SK-N-MC (cell line): Measurements from ENCODE around the gene GANAB.

Source experiments
- DNase-seq: peaks from one replicate; pipeline ENCODE4 v3.0.0-alpha.2; 2011; ENCODE audit warnings: low read depth, low spot score
- H3K27ac ChIP-seq: fragments of 200-600 bp; sonication (generic); 2 replicates; pipeline ENCODE4 v1.5.1; 2016; ENCODE audit warnings: mixed run types
- H3K36me3 ChIP-seq: fragments of 200-600 bp; sonication (generic); 2 replicates; pipeline ENCODE4 v1.6.1; 2017; ENCODE audit warnings: antibody characterized with exemption, low read length, mixed read lengths; ENCODE audit not compliant: insufficient read depth
- H3K4me3 ChIP-seq: fragments of 200-600 bp; sonication (generic); 2 replicates; pipeline ENCODE4 v1.5.1; 2016
- H3K9ac ChIP-seq: fragments of 200-600 bp; sonication (generic); 2 replicates; pipeline ENCODE4 v1.8.0; 2017; ENCODE audit warnings: mixed run types, mixed read lengths; ENCODE audit not compliant: insufficient read length
- H3K9me3 ChIP-seq: fragments of 200-600 bp; sonication (generic); 2 replicates; pipeline ENCODE4 v1.6.1; 2017; ENCODE audit warnings: low read depth, mild to moderate bottlenecking, antibody characterized with exemption, low read length, moderate library complexity, mixed read lengths
- EZH2 ChIP-seq: fragments of 200-600 bp; sonication (generic); IDR thresholded peaks from one replicate; pipeline ENCODE4 v1.6.1; 2017; ENCODE audit warnings: antibody characterized with exemption
- FOXP2 ChIP-seq: optimal IDR thresholded peaks from 2 replicates; pipeline ENCODE3; 2011; ENCODE audit warnings: mild to moderate bottlenecking, moderate library complexity; ENCODE audit not compliant: insufficient read depth; ENCODE audit errors: extremely low read length, control extremely low read depth
- POLR2AphosphoS5 ChIP-seq: IDR thresholded peaks from 2 replicates; pipeline ENCODE4 v1.6.1; 2012; ENCODE audit warnings: mild to moderate bottlenecking, low read depth, low read length, borderline replicate concordance

The GANAB gene

GRCh38 chr11:62647609-62648005 is 1.2 kb upstream of the GANAB start:
- Histone ChIP-seq H3K27ac (no peak overlapping the region), H3K4me3 (no peak overlapping the region), H3K36me3 (peaks cover 32% of the 10 kb centered on the region), H3K9ac (no peak overlapping the region), H3K9me3 (no peaks in the 10 kb centered on the region)
- TF ChIP-seq FOXP2 (no peak), EZH2 (no peak), POLR2AphosphoS5 (no peak)
- DNase-seq: no peak

DNA sequence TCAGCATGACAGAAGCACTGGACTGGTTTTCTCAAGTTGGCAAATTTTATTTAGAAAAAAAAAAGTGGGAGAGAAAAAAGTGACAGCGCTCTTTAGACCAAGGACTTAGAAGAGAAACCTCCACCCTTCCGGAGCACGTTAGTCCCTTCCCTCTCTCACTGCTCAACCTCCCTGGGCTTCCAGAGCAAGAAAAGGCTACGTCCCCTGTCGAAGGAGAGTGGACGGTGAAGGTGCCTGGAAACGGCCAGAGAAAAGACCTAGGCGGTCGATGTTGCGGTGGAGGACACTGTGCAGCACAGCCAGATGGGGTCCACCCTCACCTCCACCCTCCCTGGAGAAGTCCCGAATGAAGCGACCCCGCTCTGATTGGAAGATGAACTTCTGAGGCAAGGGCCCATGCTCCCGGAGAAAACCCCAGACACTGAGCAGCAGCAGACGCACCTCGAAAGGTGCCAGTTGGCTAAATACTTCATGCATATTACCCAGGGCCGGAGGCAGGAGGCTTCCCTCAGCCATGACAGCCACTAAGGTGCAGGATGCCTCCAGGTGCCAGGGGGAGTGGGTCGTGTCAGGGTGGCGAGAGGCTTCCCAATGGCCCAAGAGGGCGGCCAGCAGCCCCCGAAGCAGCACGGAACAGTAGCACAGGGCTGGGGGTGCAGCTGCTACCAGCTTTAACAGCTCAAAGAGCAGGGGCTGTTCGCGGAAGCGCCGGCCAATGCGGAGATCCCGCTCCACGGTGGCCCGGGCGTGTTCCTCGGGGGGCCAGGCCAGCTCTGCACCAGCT is 604 bp upstream of the GANAB start:
- no peak for DNase-seq

DNA sequence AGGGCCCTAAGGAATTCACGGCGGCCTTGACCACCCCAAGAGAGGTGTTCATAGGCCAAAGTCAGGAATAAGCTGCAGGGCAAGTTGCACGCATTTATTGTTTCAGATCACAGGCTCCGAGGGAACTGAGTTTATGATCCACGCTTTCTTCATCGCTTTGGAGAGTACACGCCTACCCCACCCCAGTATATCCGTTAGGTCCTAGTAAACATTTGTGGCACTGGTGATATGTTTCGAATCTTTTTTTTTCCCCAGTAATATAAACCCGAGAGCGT is 805 bp downstream of the GANAB start:
- TF ChIP-seq FOXP2 (no peak), EZH2 (no peak), POLR2AphosphoS5 (no peak)
- Histone ChIP-seq H3K9ac (peak overlapping the region; percentile 96), H3K36me3 (peaks cover 34% of the 10 kb centered on the region), H3K9me3 (no peaks in the 10 kb centered on the region), H3K27ac (peak overlapping the region; percentile 80), H3K4me3 (peak overlapping the region; percentile 98)
- no peak for DNase-seq

More for the DNA sequence above, 604 bp upstream of the GANAB start:
- Histone ChIP-seq H3K4me3 (peak overlapping the region; percentile 41), H3K9ac (no peak overlapping the region), H3K36me3 (peaks cover 34% of the 10 kb centered on the region), H3K27ac (no peak overlapping the region), H3K9me3 (no peaks in the 10 kb centered on the region)
- no peak for TF ChIP-seq EZH2
- no peak for TF ChIP-seq FOXP2
- TF ChIP-seq POLR2AphosphoS5: no peak

- TF ChIP-seq FOXP2 (no peak), EZH2 (no peak), POLR2AphosphoS5 (no peak)
- peaks cover 34% of the 10 kb centered on the region for H3K36me3 ChIP-seq
- no peaks in the 10 kb centered on the region for H3K9me3 ChIP-seq
- no peak overlapping the region for H3K27ac ChIP-seq
- H3K4me3 ChIP-seq: no peak overlapping the region
- no peak for DNase-seq
- no peak overlapping the region for H3K9ac ChIP-seq
Observed at GRCh38 chr11:62644220-62644619, 2.2 kb downstream of the GANAB start.

GRCh38 chr11:62632492-62632891 is 13.9 kb downstream of the GANAB start:
- Histone ChIP-seq H3K9ac (no peak overlapping the region), H3K9me3 (no peaks in the 10 kb centered on the region), H3K4me3 (no peak overlapping the region), H3K27ac (no peak overlapping the region), H3K36me3 (peaks cover 89% of the 10 kb centered on the region)
- TF ChIP-seq FOXP2 (no peak), POLR2AphosphoS5 (no peak), EZH2 (no peak)
- no peak for DNase-seq

- DNase-seq: no peak
- Histone ChIP-seq H3K36me3 (peaks cover 70% of the 10 kb centered on the region), H3K27ac (no peak overlapping the region), H3K4me3 (no peak overlapping the region), H3K9me3 (no peaks in the 10 kb centered on the region), H3K9ac (no peak overlapping the region)
- TF ChIP-seq FOXP2: no peak
- no peak for TF ChIP-seq POLR2AphosphoS5
- no peak for TF ChIP-seq EZH2
Observed at GRCh38 chr11:62627713-62628112, 18.7 kb downstream of the GANAB start.

GRCh38 chr11:62622476-62623089 is 23.8 kb downstream of the GANAB start:
- no peak for TF ChIP-seq POLR2AphosphoS5
- H3K36me3 ChIP-seq: peaks cover 24% of the 10 kb centered on the region
- no peak overlapping the region for H3K9ac ChIP-seq
- no peak for DNase-seq
- H3K27ac ChIP-seq: peak overlapping the region; percentile 92
- H3K9me3 ChIP-seq: no peaks in the 10 kb centered on the region
- peak overlapping the region; percentile 83 for H3K4me3 ChIP-seq

DNA sequence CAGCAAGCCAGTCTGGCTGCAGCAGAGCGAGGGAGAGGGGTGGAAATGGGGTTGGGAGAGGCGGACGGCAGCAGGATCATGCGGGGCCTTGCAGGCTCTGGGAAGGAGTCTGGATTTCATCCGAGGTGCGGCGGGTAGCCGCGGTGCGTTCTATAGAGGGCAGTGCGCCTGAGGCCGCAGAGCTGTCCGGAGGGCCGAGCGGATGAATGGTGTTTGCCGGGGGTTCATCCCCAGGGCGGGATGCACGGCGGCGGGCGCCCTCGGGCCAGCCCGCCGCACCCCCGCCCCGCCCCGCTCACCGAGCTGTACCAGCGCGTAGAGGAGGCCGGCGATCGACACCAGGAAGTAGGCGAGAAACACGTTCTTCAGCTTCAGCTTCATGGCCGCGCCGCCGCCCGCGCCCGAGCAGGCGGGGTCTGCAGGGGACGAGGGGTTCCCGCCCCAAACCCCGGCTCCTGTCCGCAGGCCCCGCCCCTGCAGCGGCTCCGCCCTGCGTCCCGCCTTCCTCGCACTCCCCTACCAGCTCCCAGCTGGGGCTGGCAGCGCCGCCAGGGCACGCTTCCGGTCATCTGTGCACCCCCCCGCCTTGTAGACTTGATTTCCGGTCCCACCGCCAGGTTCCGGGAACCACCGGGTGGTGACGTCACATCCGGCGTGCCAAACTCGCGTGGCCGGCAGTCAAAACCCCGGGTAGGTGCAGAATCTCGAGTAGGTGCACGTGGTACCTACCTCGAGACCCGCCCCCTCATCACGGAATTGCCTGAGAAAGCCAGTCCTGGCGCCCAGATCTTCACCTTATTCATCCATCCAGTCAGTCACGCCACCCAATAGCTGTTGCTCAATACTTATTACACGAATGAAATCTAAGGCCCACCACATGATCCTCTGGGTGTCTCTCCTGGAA is 24.6 kb downstream of the GANAB start, which contains the start of gene B3GAT3:
TSS of gene B3GAT3 (minus strand) at position 420 of the 904 bp plus-strand sequence. CDS start at position 381, 39 bp downstream.
- Histone ChIP-seq H3K27ac (peak within 1 kb of the TSS; percentile 92), H3K9ac (peak within 1 kb of the TSS; percentile 79), H3K4me3 (peak within 1 kb of the TSS; percentile 83), H3K9me3 (no peaks in the 10 kb centered on the region), H3K36me3 (peaks cover 19% of the 10 kb centered on the region)
- TF ChIP-seq POLR2AphosphoS5 (peak; percentile 70), FOXP2 (no peak), EZH2 (no peak)
- DNase-seq: no peak
